ENCODE data around the gene TSG101. TPM values are rescaled to one million over a fixed set of nuclear protein-coding genes. Genes with fewer than 3 reads are reported as not detected.

The TSG101 gene
- total RNA-seq, 2 experiments from 2014 or later = 33.2 to 40.5 TPM

- no peak overlapping the region for H3K27ac Mint-ChIP-seq
Observed at GRCh38 chr11:18459634-18460033, 67.1 kb downstream of the TSG101 start.

GRCh38 chr11:18457450-18457849 is 69.3 kb downstream of the TSG101 start:
- Mint-ChIP-seq H3K27me3 (ENCODE audit: low read depth) (peaks cover 7% of the 10 kb centered on the region), H3K27ac (no peak overlapping the region), H3K9me3 (no peaks in the 10 kb centered on the region), H3K36me3 (ENCODE audit: low read depth) (no peaks in the 10 kb centered on the region), H3K4me3 (no peak overlapping the region), H3K4me1 (ENCODE audit: low read depth) (peaks cover 2% of the 10 kb centered on the region)
- CTCF ChIA-PET = no interaction called here
- intact Hi-C loops (cut with micrococcal nuclease) = no loop called here
- DNase-seq = no peak

More at GRCh38 chr11:18459634-18460033, 67.1 kb downstream of the TSG101 start:
- Mint-ChIP-seq H3K4me1 (ENCODE audit: low read depth) (peaks cover 2% of the 10 kb centered on the region), H3K9me3 (no peaks in the 10 kb centered on the region), H3K4me3 (no peak overlapping the region), H3K36me3 (ENCODE audit: low read depth) (no peaks in the 10 kb centered on the region), H3K27me3 (ENCODE audit: low read depth) (peaks cover 5% of the 10 kb centered on the region)
- intact Hi-C loops (cut with micrococcal nuclease) = no loop called here
- CTCF ChIA-PET = interaction anchor here (0.9 kb wide), 1 partner anchor 216 kb away, joined by 3 read pairs; no protein-coding TSS in a partner anchor
- DNase-seq = no peak

GRCh38 chr11:18455686-18456372 is 70.9 kb downstream of the TSG101 start, which contains the start of gene LDHAL6A:
Gene LDHAL6A, plus strand, starts transcription at chr11:18455856. Its CDS starts 825 bp downstream, at chr11:18456681.
- Mint-ChIP-seq H3K36me3 (ENCODE audit: low read depth) (no peaks in the 10 kb centered on the region), H3K9me3 (no peaks in the 10 kb centered on the region), H3K27me3 (ENCODE audit: low read depth) (peaks cover 7% of the 10 kb centered on the region), H3K27ac (no peak within 1 kb of the TSS), H3K4me3 (peak within 1 kb of the TSS; percentile 34), H3K4me1 (ENCODE audit: low read depth) (peaks cover 2% of the 10 kb centered on the region)
- CTCF ChIA-PET = interaction anchor here (1.4 kb wide), 1 partner anchor 17 kb away, joined by 3 read pairs; no protein-coding TSS in a partner anchor
- intact Hi-C loops (cut with micrococcal nuclease) = no loop called here
- DNase-seq = peak; percentile 6

GRCh38 chr11:18452927-18453326 is 73.8 kb downstream of the TSG101 start:
- H3K4me1 Mint-ChIP-seq (ENCODE audit: low read depth) = peaks cover 2% of the 10 kb centered on the region
- no peak overlapping the region for H3K27ac Mint-ChIP-seq
- CTCF ChIA-PET = no interaction called here
- H3K36me3 Mint-ChIP-seq (ENCODE audit: low read depth) = no peaks in the 10 kb centered on the region
- no peaks in the 10 kb centered on the region for H3K9me3 Mint-ChIP-seq
- no peak overlapping the region for H3K4me3 Mint-ChIP-seq
- intact Hi-C loops (cut with micrococcal nuclease) = no loop called here
- no peak for DNase-seq
- H3K27me3 Mint-ChIP-seq (ENCODE audit: low read depth) = peaks cover 7% of the 10 kb centered on the region

- H3K27me3 Mint-ChIP-seq (ENCODE audit: low read depth) = no peaks in the 10 kb centered on the region
- H3K4me1 Mint-ChIP-seq (ENCODE audit: low read depth) = no peaks in the 10 kb centered on the region
- no peak overlapping the region for H3K27ac Mint-ChIP-seq
- DNase-seq = no peak
- CTCF ChIA-PET = no interaction called here
- H3K4me3 Mint-ChIP-seq = no peak overlapping the region
- no peaks in the 10 kb centered on the region for H3K36me3 Mint-ChIP-seq (ENCODE audit: low read depth)
- H3K9me3 Mint-ChIP-seq = no peaks in the 10 kb centered on the region
- intact Hi-C loops (cut with micrococcal nuclease) = no loop called here
Observed at GRCh38 chr11:18449251-18449650, 77.5 kb downstream of the TSG101 start.

GRCh38 chr11:18438691-18439090 is 88.1 kb downstream of the TSG101 start:
- DNase-seq = no peak
- intact Hi-C loops (cut with micrococcal nuclease) = no loop called here
- H3K27me3 Mint-ChIP-seq (ENCODE audit: low read depth) = no peaks in the 10 kb centered on the region
- peaks cover 3% of the 10 kb centered on the region for H3K9me3 Mint-ChIP-seq
- H3K36me3 Mint-ChIP-seq (ENCODE audit: low read depth) = no peaks in the 10 kb centered on the region
- no peak overlapping the region for H3K27ac Mint-ChIP-seq
- H3K4me1 Mint-ChIP-seq (ENCODE audit: low read depth) = no peaks in the 10 kb centered on the region
- H3K4me3 Mint-ChIP-seq = no peak overlapping the region
- CTCF ChIA-PET = no interaction called here

Other genes starting within 250 kb of the TSG101 start
- 10 to 100 TPM; 21.7 to 21.9 TPM for gene HPS5, start 204.8 kb downstream of the TSG101 start, total RNA-seq
- gene GTF2H1, start 204.4 kb downstream of the TSG101 start, total RNA-seq = 10 to 100 TPM; 33.4 to 34.1 TPM
- gene LDHA, start 132.4 kb downstream of the TSG101 start, total RNA-seq = 1,000 to 10,000 TPM; 1,317 to 1,360 TPM
- gene LDHC, start 114.6 kb downstream of the TSG101 start, total RNA-seq = not detected
- under 1 TPM; 0.12 to 0.19 TPM for gene LDHAL6A, start 71.1 kb downstream of the TSG101 start, total RNA-seq
- 1 to 10 TPM; 8.9 to 9.2 TPM for gene UEVLD, start 61.8 kb upstream of the TSG101 start, total RNA-seq
- 1 to 10 TPM in 1 of 2 experiments, under 1 TPM in 1; 0.67 to 1.0 TPM for gene MISFA, start 72.8 kb upstream of the TSG101 start, total RNA-seq
- gene SPTY2D1, start 107.4 kb upstream of the TSG101 start, total RNA-seq = 10 to 100 TPM; 13.9 to 15.0 TPM
- under 1 TPM; 0.05 to 0.15 TPM for gene TMEM86A, start 171.8 kb upstream of the TSG101 start, total RNA-seq
- 1 to 10 TPM; 1.2 to 1.3 TPM for gene IGSF22, start 199.2 kb upstream of the TSG101 start, total RNA-seq